IPS-18a (cell line): ENCODE results near the gene GPR25.

ENCODE experiments used
- H3K27ac ChIP-seq: one replicate; pipeline ENCODE4 v1.5.1; 2013; ENCODE audit warnings: low read length
- H3K27me3 ChIP-seq: one replicate; pipeline ENCODE4 v1.6.1; 2013; ENCODE audit warnings: mild to moderate bottlenecking, low read length; ENCODE audit not compliant: control insufficient read depth, insufficient read depth
- H3K36me3 ChIP-seq: one replicate; pipeline ENCODE4 v1.6.1; 2013; ENCODE audit warnings: low read depth, low read length; ENCODE audit not compliant: control insufficient read depth
- H3K4me1 ChIP-seq: one replicate; pipeline ENCODE4 v1.6.1; 2013; ENCODE audit warnings: low read depth, low read length; ENCODE audit not compliant: control insufficient read depth
- H3K4me3 ChIP-seq: one replicate; pipeline ENCODE4 v1.5.1; 2013; ENCODE audit warnings: low read length
- H3K9ac ChIP-seq: one replicate; pipeline ENCODE4 v1.6.1; 2013; ENCODE audit warnings: mild to moderate bottlenecking, low read length, moderate library complexity
- H3K9me3 ChIP-seq: one replicate; pipeline ENCODE4 v1.6.1; 2013; ENCODE audit warnings: low read depth, low read length; ENCODE audit not compliant: control insufficient read depth

The GPR25 gene

DNA sequence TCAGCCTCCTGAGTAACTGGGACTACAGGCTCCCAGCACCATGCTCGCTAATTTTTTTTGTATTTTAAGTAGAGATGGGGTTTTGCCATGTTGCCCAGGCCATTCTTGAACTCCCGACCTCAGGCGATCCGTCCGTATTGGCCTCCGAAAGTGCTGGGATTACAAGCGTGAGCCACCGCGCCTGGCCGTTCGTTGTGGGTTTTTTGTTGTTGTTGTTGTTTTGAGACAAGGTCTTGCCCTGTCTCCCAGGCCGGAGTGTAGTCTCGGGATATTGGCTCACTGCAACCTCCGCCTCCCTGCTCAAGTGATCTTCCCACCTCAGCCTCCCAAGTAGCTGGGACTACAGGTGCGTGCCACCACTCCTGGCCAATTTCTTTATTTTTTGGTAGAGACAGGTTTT is 17.2 kb downstream of the GPR25 start:
- no peaks in the 10 kb centered on the region for H3K9me3 ChIP-seq
- no peaks in the 10 kb centered on the region for H3K36me3 ChIP-seq
- no peak overlapping the region for H3K4me3 ChIP-seq
- H3K27me3 ChIP-seq = no peaks in the 10 kb centered on the region
- peaks cover 46% of the 10 kb centered on the region for H3K4me1 ChIP-seq
- no peak overlapping the region for H3K9ac ChIP-seq
- H3K27ac ChIP-seq = no peak overlapping the region

- H3K4me3 ChIP-seq = peak overlapping the region; percentile 80
- H3K4me1 ChIP-seq = peaks cover 55% of the 10 kb centered on the region
- H3K27ac ChIP-seq = peak overlapping the region; percentile 96
- H3K9me3 ChIP-seq = no peaks in the 10 kb centered on the region
- no peaks in the 10 kb centered on the region for H3K36me3 ChIP-seq
- H3K27me3 ChIP-seq = no peaks in the 10 kb centered on the region
- peak overlapping the region; percentile 99 for H3K9ac ChIP-seq
Measured at GRCh38 chr1:200890818-200891773, 18.3 kb downstream of the GPR25 start.

- Histone ChIP-seq H3K9me3 (no peaks in the 10 kb centered on the region), H3K36me3 (no peaks in the 10 kb centered on the region), H3K9ac (peak overlapping the region; percentile 99), H3K4me1 (peaks cover 60% of the 10 kb centered on the region), H3K27ac (peak overlapping the region; percentile 96), H3K27me3 (no peaks in the 10 kb centered on the region), H3K4me3 (peak overlapping the region; percentile 80)
Measured at GRCh38 chr1:200891774-200892157, 19.0 kb downstream of the GPR25 start.

DNA sequence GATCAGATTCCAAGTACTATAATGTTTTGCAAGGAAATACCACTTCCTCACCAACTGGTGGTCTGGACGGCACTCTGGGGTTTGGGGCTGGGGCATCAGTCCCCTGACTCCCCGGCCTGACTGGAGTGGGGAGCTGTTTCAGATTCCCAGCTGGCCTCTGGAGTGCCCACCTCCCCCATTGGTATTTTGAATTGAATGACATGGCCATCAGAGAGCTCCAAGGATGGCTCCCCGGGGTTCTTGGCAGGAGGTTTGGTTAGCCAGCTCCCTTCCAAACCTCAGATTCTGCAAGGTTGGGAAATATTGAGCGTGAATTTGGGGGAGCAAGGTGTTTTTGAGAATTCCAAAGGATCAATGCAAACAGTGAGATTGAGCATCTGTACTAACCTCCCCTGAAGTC is 19.8 kb downstream of the GPR25 start:
- Histone ChIP-seq H3K9me3 (no peaks in the 10 kb centered on the region), H3K27ac (peak overlapping the region; percentile 96), H3K27me3 (no peaks in the 10 kb centered on the region), H3K4me1 (peaks cover 63% of the 10 kb centered on the region), H3K36me3 (no peaks in the 10 kb centered on the region), H3K4me3 (peak overlapping the region; percentile 80), H3K9ac (peak overlapping the region; percentile 99)

- H3K9me3 ChIP-seq = no peaks in the 10 kb centered on the region
- H3K36me3 ChIP-seq = no peaks in the 10 kb centered on the region
- H3K4me3 ChIP-seq = peak overlapping the region; percentile 80
- H3K27ac ChIP-seq = peak overlapping the region; percentile 33
- H3K27me3 ChIP-seq = no peaks in the 10 kb centered on the region
- H3K9ac ChIP-seq = peak overlapping the region; percentile 99
- H3K4me1 ChIP-seq = peaks cover 59% of the 10 kb centered on the region
Measured at GRCh38 chr1:200892958-200893357, 20.2 kb downstream of the GPR25 start.

DNA sequence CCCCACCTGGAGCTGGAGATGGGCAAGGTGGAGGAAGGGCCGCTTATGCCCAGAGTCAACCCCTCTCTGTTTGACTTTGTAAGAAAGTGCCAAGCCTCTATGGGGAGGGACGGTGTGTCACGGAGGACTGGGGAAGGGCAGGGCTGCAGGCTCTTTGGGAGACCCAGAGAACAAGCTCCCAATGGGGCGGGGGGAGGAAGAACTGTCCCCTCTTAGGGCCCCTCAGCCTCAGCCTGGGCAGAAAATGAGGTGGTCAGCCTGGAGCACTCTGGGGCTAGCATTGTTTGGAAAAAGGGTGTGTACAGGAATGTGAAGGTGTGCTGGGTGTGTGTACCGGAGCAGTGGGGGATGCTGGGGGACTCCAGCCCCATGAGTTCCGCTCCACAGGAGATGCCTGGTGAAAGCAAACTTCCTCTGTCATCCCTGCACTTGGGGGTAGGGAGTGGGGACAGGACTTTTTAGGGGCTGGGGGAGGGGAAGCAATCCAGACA is 20.7 kb downstream of the GPR25 start:
- Histone ChIP-seq H3K9me3 (no peaks in the 10 kb centered on the region), H3K4me3 (peak overlapping the region; percentile 80), H3K36me3 (peaks cover 3% of the 10 kb centered on the region), H3K9ac (no peak overlapping the region), H3K4me1 (peaks cover 54% of the 10 kb centered on the region), H3K27ac (peak overlapping the region; percentile 33), H3K27me3 (no peaks in the 10 kb centered on the region)

GRCh38 chr1:200894712-200895442 is 22.1 kb downstream of the GPR25 start, which contains the start of gene INAVA:
INAVA (plus strand) TSS chr1:200894900; CDS start chr1:200898401, 3,501 bp downstream.
- H3K4me1 ChIP-seq = peaks cover 50% of the 10 kb centered on the region
- peaks cover 16% of the 10 kb centered on the region for H3K36me3 ChIP-seq
- no peak within 1 kb of the TSS for H3K9ac ChIP-seq
- no peaks in the 10 kb centered on the region for H3K27me3 ChIP-seq
- peak within 1 kb of the TSS; percentile 80 for H3K4me3 ChIP-seq
- H3K27ac ChIP-seq = no peak within 1 kb of the TSS
- H3K9me3 ChIP-seq = no peaks in the 10 kb centered on the region

GRCh38 chr1:200895443-200895789 is 22.6 kb downstream of the GPR25 start:
- Histone ChIP-seq H3K4me1 (peaks cover 49% of the 10 kb centered on the region), H3K4me3 (peak overlapping the region; percentile 13), H3K9ac (no peak overlapping the region), H3K27me3 (no peaks in the 10 kb centered on the region), H3K36me3 (peaks cover 21% of the 10 kb centered on the region), H3K9me3 (no peaks in the 10 kb centered on the region), H3K27ac (no peak overlapping the region)

GRCh38 chr1:200895801-200896530 is 23.2 kb downstream of the GPR25 start:
- Histone ChIP-seq H3K9me3 (no peaks in the 10 kb centered on the region), H3K27me3 (no peaks in the 10 kb centered on the region), H3K27ac (no peak overlapping the region), H3K4me3 (no peak overlapping the region), H3K36me3 (peaks cover 27% of the 10 kb centered on the region), H3K9ac (no peak overlapping the region), H3K4me1 (peaks cover 45% of the 10 kb centered on the region)

- peaks cover 45% of the 10 kb centered on the region for H3K4me1 ChIP-seq
- no peak overlapping the region for H3K27ac ChIP-seq
- no peaks in the 10 kb centered on the region for H3K9me3 ChIP-seq
- H3K4me3 ChIP-seq = no peak overlapping the region
- peaks cover 33% of the 10 kb centered on the region for H3K36me3 ChIP-seq
- no peak overlapping the region for H3K9ac ChIP-seq
- no peaks in the 10 kb centered on the region for H3K27me3 ChIP-seq
Measured at GRCh38 chr1:200896531-200897196, 23.9 kb downstream of the GPR25 start.
